Frontal cortex (tissue), 4 donors: ENCODE results near the gene DNAJC18. TPM values are rescaled to one million over a fixed set of nuclear protein-coding genes. Genes with fewer than 3 reads are reported as not detected.
A peak's percentile ranks its signal among the peaks of the same experiment; 100 is the strongest.

ENCODE experiments used
- DNase-seq, 2 donors: peaks; one replicate each; pipeline ENCODE4 v3.0.0; 2012; ENCODE audit warnings: low spot score in 2 of 2
- FAIRE-seq: peaks from 2 replicates; lab custom pipeline; 2012; peaks lifted over from hg19 to GRCh38; lab: Jason Lieb, UNC
- total RNA-seq: library from RNA; depleted of rRNA; stranded (reverse); fragments of >200 nt; gene quantifications from one replicate; pipeline ENCODE4 v1.2.3, GENCODE V29; 2014
- donor health status: control.
- donor health status: control.
- donor health status: control.

The DNAJC18 gene
- total RNA-seq, 1 donor from 2014 or later, result 53.0 TPM

DNA sequence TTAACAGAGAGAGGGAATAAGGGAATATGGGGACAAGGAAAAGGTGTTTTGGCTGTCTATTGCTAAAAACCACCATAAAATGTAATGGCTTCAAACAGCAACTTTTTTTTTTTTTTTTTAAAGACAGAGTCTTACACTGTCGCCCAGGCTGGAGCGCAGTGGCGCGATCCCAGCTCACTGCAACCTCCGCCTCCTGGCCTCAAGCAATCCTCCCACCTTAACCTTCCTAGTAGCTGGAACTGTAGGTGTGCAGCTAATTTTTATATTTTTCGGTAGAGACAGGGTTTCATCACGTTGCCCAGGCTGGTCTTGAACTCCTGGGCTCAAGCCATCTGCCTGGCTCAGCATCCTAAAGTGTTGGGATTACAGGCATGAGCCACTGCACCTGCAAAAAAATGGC lies 31.1 kb downstream of the DNAJC18 start:
- DNase-seq (no peak), FAIRE-seq (no peak)

DNA sequence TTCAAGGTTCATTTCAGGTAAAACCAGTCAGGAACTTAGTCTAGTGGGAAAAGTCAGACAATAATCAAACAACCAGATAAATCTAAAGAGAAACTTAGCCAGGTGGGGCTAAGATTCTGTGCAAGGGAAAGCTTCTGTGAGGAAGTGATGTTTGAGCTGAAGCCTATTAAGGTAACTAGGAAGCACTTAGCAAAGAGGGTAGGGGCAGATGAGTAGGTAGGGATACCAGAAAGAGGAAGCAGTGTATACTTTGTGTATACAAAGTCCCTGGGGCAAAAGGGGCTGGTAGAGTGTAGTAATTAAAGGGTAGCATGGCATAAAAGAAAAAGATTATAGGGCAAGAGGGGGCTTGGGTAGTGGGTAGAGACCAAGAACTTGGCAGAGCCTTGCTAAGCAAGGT lies 31.8 kb downstream of the DNAJC18 start:
- DNase-seq (no peak), FAIRE-seq (no peak)

DNA sequence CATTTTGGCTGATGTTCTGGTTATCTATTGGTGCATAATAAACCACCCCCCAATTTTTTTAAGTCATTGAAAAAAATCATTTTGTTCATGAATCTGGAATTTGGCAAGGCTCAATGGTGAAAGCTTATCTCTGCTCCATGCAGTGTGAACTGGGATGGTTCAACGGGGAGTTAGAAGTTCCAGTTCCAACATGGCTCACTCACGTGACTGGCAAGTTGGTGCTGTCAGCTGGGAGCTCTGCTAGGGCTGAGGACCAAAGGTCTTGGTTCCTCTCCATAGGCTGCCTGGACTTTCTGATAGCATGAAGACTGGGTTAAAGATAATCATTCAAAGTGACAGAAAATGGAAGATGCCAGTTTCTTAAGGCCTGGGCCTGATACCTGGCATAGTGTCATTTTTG lies 32.4 kb downstream of the DNAJC18 start:
- no peak for FAIRE-seq
- no peak for DNase-seq

- no peak for DNase-seq
Observed at GRCh38 chr5:139404484-139404840, 34.9 kb downstream of the DNAJC18 start.

DNA sequence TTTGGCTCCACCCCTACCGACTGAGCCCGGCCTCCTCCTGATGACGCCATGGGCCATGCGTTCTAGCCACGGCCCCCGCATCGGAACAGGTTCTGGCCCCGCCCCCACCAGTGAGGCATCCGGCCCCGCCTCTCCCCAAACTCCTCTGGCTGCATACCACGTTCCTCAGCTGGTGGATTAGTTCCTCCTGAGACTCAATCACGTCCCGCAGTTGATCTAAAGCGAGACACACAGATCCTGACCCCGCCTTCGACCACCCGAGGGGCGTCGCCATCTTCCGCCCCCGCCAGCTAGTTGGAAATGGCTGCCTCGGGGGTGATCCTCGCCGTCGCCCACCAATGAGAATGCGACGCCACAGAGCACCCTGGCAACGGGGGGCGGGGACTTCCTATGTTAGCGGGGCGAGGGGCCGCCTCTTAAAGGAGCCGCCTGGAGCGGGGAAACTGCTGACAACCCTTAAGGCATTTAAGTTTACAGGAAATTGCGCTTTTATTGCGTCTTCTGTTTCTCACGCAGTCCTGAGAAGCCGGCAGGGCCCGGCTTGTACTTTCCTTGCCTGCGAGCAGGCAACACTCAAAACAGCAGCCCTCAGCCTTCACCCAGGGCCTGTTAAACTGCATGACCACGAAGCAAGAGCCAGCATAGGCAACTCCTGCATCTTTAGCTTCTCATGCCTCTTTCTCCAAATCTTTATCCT lies 35.4 kb downstream of the DNAJC18 start, which contains the start of gene SPATA24:
Gene SPATA24 (minus strand): TSS at position 303 of the 697 bp plus-strand sequence. CDS start 29 bp downstream, at position 274.
- DNase-seq (peak; percentile 84 to 93), FAIRE-seq (no peak)

More at GRCh38 chr5:139404484-139404840, 34.9 kb downstream of the DNAJC18 start:
- FAIRE-seq, result no peak

- DNase-seq, result no peak
- FAIRE-seq, result no peak
Observed at GRCh38 chr5:139403418-139403786, 35.9 kb downstream of the DNAJC18 start.

DNA sequence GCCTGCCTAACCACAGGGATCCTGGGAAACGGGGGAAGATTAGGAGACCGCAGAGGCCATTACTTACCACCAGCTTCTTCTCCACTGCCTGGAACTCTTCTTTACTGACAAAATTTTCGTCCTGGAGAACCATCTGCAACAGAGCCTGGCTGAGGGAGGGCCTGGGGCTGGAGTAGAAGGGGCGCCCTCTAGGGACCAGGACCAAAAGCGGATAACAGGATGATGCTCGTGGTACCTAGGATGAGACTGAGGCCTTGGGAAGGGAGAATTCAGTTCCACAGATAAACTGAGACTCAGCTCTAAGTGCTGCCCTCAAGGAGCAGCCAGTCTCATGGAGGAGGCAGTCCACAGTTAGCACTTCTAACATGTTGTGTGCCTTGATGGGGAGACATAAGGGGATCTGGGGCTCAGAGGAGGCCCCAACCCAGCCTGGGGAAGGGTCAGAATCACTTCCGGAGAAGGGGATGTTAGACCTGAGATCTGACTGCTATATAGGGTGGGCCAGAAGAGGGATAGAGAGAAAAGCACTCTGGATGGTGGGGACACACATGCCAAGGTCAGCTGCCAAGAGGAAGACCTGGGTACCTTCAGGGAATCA lies 36.7 kb downstream of the DNAJC18 start:
- DNase-seq, result no peak
- no peak for FAIRE-seq

DNA sequence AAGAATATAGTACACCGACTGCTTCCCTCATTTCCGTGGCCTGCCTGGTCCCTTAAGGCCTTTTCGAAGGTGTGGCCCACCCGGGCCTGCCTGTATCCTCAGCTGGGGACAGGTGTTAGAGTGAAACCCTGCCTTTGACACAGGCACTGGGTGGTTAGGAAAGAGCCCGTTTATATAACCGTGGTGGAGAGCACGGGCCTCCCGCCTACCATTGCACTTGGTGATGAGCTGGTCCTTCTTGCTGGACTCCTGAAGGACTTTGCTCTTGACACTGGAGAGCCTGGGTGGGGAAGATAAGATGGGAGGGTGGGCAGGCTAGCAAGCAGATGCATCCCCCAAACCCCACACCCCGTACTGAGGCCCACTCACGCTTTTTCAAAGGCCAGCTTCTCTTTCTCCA lies 37.8 kb downstream of the DNAJC18 start:
- DNase-seq, result no peak
- FAIRE-seq, result no peak

- no peak for FAIRE-seq
- DNase-seq, result no peak
Observed at GRCh38 chr5:139399501-139400121, 39.7 kb downstream of the DNAJC18 start.

DNA sequence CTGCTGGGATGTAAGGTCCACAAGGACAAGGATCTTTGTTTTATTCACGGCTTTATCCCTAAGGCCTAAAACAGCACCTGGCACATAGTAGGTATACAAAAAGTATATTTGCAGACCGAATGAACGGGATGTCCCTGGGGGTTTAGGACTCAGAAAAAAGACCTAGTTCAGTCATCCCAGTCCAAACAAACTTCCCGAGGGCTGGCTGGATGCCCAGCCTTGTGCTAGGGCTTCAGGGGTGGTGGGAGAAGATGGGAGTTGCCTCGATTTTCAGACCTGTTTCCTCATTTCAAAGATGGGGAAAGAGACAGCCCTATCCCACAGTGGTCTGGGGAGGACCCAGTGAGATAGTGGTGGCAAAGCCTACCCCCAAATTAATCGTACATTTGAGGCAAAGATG lies 41.4 kb downstream of the DNAJC18 start:
- no peak for FAIRE-seq
- no peak for DNase-seq

DNA sequence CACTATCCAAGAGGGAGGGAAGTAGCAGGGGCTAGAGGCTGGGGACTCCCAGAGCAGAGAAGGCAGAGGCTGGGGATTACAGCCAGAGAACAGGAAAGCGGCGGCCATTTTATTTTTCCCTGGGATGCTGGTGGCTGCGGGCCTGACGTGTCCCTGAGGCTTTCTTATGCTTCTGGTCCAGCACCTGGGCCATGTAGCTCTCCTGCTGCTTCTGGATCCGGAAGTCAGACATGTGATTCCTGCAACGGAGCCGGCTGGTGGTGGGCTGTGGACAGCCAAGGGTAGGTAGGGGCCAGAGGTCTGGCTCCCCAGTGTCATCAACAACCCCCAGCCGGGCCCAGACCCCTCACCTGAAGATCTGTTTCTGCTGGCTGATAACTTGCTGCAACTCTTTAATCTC lies 42.6 kb downstream of the DNAJC18 start:
- FAIRE-seq, result no peak
- no peak for DNase-seq

- DNase-seq (no peak), FAIRE-seq (no peak)
Observed at GRCh38 chr5:139395844-139396640, 43.3 kb downstream of the DNAJC18 start.

DNA sequence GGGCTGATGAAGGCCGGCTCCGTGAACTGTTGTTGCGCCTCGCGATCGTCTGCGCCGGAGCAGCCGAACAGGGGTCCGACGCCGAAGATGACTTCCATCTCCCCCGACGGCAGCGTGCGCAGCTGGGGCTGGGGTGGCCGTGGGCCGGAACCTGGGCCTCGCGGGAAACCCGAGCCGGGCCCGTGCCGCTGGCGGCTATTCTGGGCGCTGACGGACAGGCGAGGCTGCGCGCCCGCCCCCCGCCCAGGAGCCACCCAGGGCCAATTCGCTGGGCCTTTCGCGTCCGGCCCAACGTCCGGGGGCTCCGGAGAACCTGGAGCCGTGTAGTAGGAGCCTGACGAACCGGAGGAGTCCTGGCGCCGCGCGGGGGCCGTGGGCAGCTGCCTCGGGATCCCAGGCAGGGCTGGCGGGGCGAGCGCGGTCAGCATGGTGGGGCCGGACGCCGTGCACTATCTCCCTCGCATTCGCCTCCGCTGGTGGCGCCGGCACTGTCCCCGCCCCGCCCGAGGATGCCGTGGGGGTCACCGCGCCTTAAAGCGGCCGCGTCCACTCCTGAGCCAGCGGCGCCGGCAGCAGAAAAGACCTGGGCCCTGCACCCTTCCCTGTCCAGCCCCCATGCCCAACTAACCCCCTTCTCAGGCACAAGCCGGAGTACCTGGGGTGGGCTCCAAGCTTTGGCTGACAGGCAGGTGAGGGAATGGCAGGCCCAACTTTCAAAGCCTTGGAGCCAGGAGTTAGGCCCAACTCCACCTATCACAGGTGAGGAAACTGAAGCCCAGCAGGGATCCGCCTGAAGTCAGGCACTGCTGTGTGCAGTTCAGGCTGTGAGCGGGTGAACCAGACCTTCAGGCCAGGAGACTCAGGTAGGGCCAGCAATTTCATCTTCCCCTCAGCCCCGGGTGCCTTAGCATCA lies 44.4 kb downstream of the DNAJC18 start, which contains the start of gene PROB1:
Gene PROB1 (minus strand): TSS at position 451 of the 913 bp plus-strand sequence. CDS start 23 bp downstream, at position 428.
- DNase-seq (no peak), FAIRE-seq (no peak)

GRCh38 chr5:139394123-139394653 lies 45.1 kb downstream of the DNAJC18 start:
- no peak for FAIRE-seq
- peak; percentile 65 to 75 for DNase-seq

DNA sequence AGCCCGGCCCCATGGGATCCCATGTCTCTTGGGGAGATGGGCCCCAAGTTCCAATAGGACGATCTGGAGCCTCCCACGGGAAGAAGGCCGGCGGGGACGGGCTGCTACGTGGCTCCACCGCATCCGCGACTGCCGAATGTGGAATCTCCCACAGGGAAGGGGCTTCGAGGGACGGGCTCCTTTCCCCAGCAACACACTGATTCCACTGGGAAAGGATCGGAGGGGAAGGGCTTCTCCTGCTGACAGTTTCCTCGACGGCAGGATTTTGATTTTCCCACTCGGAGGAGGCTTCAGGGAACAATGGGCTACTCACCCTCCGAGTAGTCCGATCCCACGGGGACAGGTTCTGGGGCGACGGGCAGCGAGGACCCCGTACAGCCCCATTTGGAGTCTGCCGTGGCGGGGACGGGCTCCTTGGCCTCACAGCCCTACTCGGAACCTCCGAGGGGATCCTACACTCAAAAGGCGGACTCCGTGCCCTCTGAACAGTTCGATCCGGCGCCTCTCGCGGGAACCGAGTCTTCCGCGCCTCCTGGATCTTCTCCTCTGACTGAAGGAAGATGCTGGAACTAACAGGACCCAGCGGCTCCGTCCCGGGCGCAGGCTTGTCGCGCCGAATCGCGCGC lies 45.7 kb downstream of the DNAJC18 start:
- DNase-seq, result no peak
- FAIRE-seq, result no peak

DNA sequence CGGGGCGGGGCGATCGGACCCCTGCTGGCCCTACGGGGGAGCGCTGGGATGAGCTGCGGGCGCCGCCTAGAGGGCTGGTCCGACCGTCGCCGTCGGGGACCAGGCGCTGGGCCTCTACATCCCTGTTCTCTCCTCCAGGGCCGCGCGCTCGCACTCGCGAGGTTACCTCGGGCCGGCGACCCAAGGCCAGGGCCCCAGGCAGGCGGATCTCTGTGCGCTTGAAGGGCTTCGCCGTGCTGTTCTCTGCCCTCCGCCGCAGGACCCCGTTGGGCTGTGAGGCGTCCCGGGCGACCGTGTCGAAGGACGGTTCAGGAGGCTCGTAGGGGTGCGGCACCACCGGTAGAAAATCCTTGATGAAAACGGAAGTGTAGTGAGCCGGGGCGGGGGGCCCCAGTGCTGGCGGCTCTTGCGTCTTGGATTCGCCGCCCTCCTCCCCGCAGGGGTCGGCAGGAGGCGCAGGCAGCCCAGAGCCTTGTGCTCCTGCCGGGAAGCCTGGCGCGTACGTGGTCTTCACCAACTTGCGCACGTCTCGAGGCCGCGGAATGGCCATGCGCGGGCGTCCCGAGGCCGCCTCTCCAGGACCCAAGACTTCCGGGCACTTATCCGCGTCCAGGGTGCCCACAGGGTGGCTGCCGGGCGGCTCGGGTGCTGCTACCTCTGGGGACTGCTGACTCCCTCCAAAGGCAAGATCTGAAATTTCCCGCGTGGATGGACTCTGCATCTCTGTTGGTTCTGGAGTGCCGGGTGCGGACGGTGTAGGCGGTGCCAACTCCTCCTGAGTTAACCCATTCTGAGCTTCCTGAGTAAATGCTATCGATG lies 46.4 kb downstream of the DNAJC18 start:
- FAIRE-seq (no peak), DNase-seq (peak; percentile 71 to 72)

GRCh38 chr5:139392324-139392677 lies 47.0 kb downstream of the DNAJC18 start:
- FAIRE-seq (no peak), DNase-seq (no peak)
